GM12878 (cell line): ENCODE results near the gene CHIT1. TPM values are rescaled to one million over a fixed set of nuclear protein-coding genes. Genes with fewer than 3 reads are reported as not detected.

ENCODE experiments used
- ATAC-seq: fragments of 200-7000 bp; cut with Tn5 transposase; 3 replicates; pipeline ENCODE4 v1.9.1; 2020; ENCODE audit warnings: mild to moderate bottlenecking, moderate library complexity
- BruUV-seq: library from RNA; stranded (reverse); fragments of 400-500 nt; replicated peaks from 2 replicates; lab custom pipeline; 2021; lab: Mats Ljungman, UMichigan
- CTCF ChIA-PET: fragments of 300-600 bp; sonication (Branson Sonifier 250); formaldehyde crosslinking; extraction: SDS; loops from one replicate; lab custom pipeline; 2021; ENCODE audit warnings: inconsistent platforms; lab: Yijun Ruan, JAX
- POLR2A ChIA-PET: fragments of 350-600 bp; formaldehyde crosslinking; extraction: SDS; loops from one replicate; lab custom pipeline; 2021; ENCODE audit warnings: inconsistent platforms; lab: Charles Lee
- RAD21 ChIA-PET: fragments of 300-600 bp; sonication (Branson Sonifier 250); formaldehyde crosslinking; loops from one replicate; lab custom pipeline; 2023; ENCODE audit warnings: antibody characterized with exemption; ENCODE audit not compliant: unreplicated experiment; lab: Charles Lee
- SMC1A ChIA-PET: fragments of 300-600 bp; sonication (Branson Sonifier 250); formaldehyde crosslinking; loops from one replicate; lab custom pipeline; 2023; ENCODE audit not compliant: unreplicated experiment, uncharacterized antibody; lab: Charles Lee
- DNase-seq: peaks from one replicate; pipeline ENCODE4 v3.0.0-alpha.2; 2011; ENCODE audit warnings: low read depth, low spot score
- FAIRE-seq: peaks from 3 replicates; lab custom pipeline; 2011; peaks lifted over from hg19 to GRCh38; lab: Jason Lieb, UNC
- H2AFZ ChIP-seq: 2 replicates; pipeline ENCODE4 v1.6.0; 2011; ENCODE audit warnings: low read depth, low read length, control low read depth; ENCODE audit not compliant: control insufficient read depth
- H3K27ac ChIP-seq: 2 replicates; pipeline ENCODE4 v1.5.1; 2011; ENCODE audit warnings: control low read depth; ENCODE audit not compliant: control insufficient read depth, insufficient read depth
- H3K27me3 ChIP-seq, 2 experiments: replicated peaks in 1 of 2; 2 replicates each; pipeline versions ENCODE4 v1.6.0 to v1.6.1; 2011; ENCODE audit warnings: low read length in 1 of 2; ENCODE audit not compliant: control insufficient read depth in 2 of 2, insufficient read depth in 2 of 2
- H3K36me3 ChIP-seq, 2 experiments: 2 replicates each; pipeline ENCODE4 v1.5.1; 2011; ENCODE audit warnings: low read length in 1 of 2; ENCODE audit not compliant: control insufficient read depth in 2 of 2, insufficient read depth in 2 of 2
- H3K4me1 ChIP-seq: 2 replicates; pipeline ENCODE4 v1.6.1; 2011; ENCODE audit warnings: mild to moderate bottlenecking, low read length, moderate library complexity, mixed read lengths; ENCODE audit not compliant: control insufficient read depth, insufficient read depth
- H3K4me2 ChIP-seq: 2 replicates; pipeline ENCODE4 v1.6.0; 2011; ENCODE audit warnings: control low read depth; ENCODE audit not compliant: control insufficient read depth, insufficient read depth
- H3K4me3 ChIP-seq: fragments of 200-600 bp; sonication (generic); 2 replicates; pipeline ENCODE4 v1.5.1; 2016
- H3K79me2 ChIP-seq: 2 replicates; pipeline ENCODE4 v1.6.0; 2011; ENCODE audit warnings: low read length; ENCODE audit not compliant: control insufficient read depth, insufficient read depth
- H3K9ac ChIP-seq: 2 replicates; pipeline ENCODE4 v1.8.0; 2011; ENCODE audit warnings: low read length, control low read depth, mixed read lengths; ENCODE audit not compliant: control insufficient read depth, insufficient read depth
- H3K9me3 ChIP-seq: replicated peaks from 3 replicates; pipeline ENCODE4 v1.5.1; 2011; ENCODE audit warnings: mild to moderate bottlenecking, low read length; ENCODE audit not compliant: control insufficient read depth, insufficient read depth
- H4K20me1 ChIP-seq: 2 replicates; pipeline ENCODE4 v1.6.0; 2011; ENCODE audit not compliant: control insufficient read depth, insufficient read depth
- CBX5 ChIP-seq: sonication (generic); IDR thresholded peaks from 2 replicates; pipeline ENCODE4 v1.6.1; 2016; ENCODE audit warnings: low read depth, moderate library complexity, mild to moderate bottlenecking, inconsistent platforms
- E2F4 ChIP-seq: IDR thresholded peaks from 2 replicates; pipeline ENCODE4 v1.6.1; 2012; ENCODE audit warnings: low read depth, low read length, improper control_type of control experiment
- E2F8 ChIP-seq: fragments of 450-650 bp; IDR thresholded peaks from 2 replicates; pipeline ENCODE4 v1.6.1; 2018; ENCODE audit warnings: mild to moderate bottlenecking, low read depth, moderate library complexity; ENCODE audit not compliant: partially characterized antibody
- EZH2 ChIP-seq: IDR thresholded peaks from 2 replicates; pipeline ENCODE4 v1.6.1; 2012; ENCODE audit warnings: low read depth, mild to moderate bottlenecking, control low read depth, inconsistent platforms, low read length, borderline replicate concordance; ENCODE audit not compliant: control insufficient read depth
- JUND ChIP-seq: IDR thresholded peaks from 2 replicates; pipeline ENCODE4 v1.6.1; 2012; ENCODE audit warnings: low read depth, mild to moderate bottlenecking, low read length, improper control_type of control experiment, moderate library complexity
- LARP7 ChIP-seq: fragments of 450-650 bp; IDR thresholded peaks from 2 replicates; pipeline ENCODE4 v1.6.1; 2017; ENCODE audit warnings: mild to moderate bottlenecking
- MEF2B ChIP-seq: fragments of 450-650 bp; IDR thresholded peaks from 2 replicates; pipeline ENCODE4 v1.6.1; 2018; ENCODE audit warnings: mild to moderate bottlenecking, moderate library complexity; ENCODE audit not compliant: partially characterized antibody, poor library complexity, severe bottlenecking
- NFIC ChIP-seq: IDR thresholded peaks from 2 replicates; pipeline ENCODE4 v1.6.1; 2012; ENCODE audit warnings: low read depth, mild to moderate bottlenecking, inconsistent platforms, low read length, moderate library complexity
- PML ChIP-seq: IDR thresholded peaks from 2 replicates; pipeline ENCODE4 v1.6.1; 2012; ENCODE audit warnings: low read length, inconsistent platforms
- POLR2AphosphoS5 ChIP-seq: IDR thresholded peaks from 2 replicates; pipeline ENCODE4 v1.6.1; 2011; ENCODE audit warnings: mild to moderate bottlenecking, low read length, inconsistent platforms
- RELA ChIP-seq: fragments of 450-650 bp; IDR thresholded peaks from 2 replicates; pipeline ENCODE4 v1.8.0; 2014; ENCODE audit warnings: borderline replicate concordance; ENCODE audit not compliant: partially characterized antibody
- TBL1XR1 ChIP-seq: IDR thresholded peaks from 2 replicates; pipeline ENCODE4 v1.6.1; 2012; ENCODE audit warnings: low read depth, low read length, improper control_type of control experiment
- ZNF24 ChIP-seq: fragments of 450-650 bp; IDR thresholded peaks from 2 replicates; pipeline ENCODE4 v1.6.1; 2017; ENCODE audit warnings: antibody characterized with exemption, mild to moderate bottlenecking
- ZNF687 ChIP-seq: fragments of 450-650 bp; IDR thresholded peaks from 2 replicates; pipeline ENCODE4 v1.6.1; 2017; ENCODE audit warnings: mild to moderate bottlenecking, moderate library complexity
- ZZZ3 ChIP-seq: IDR thresholded peaks from 2 replicates; pipeline ENCODE4 v1.6.1; 2011; ENCODE audit warnings: low read depth; ENCODE audit not compliant: control insufficient read depth, insufficient read length
- whole genome bisulfite sequencing: methylation state at CpG from one replicate; pipeline ENCODE4 v1.1.6; 2016; ENCODE audit warnings: low lambda C conversion rate; ENCODE audit not compliant: insufficient replicate concordance, insufficient coverage; ENCODE audit errors: missing lambda C conversion rate; 5-methylcytosine and 5-hydroxymethylcytosine counted together
- in situ Hi-C: fragments of 300-500 bp; cut with MboI; formaldehyde crosslinking; loops from 9 replicates; pipeline ENCODE4 v1.14.3; 2018; ENCODE audit warnings: mixed read lengths
- intact Hi-C: fragments of 100-400 bp; cut with micrococcal nuclease; formaldehyde crosslinking; loops from one replicate; pipeline ENCODE4 v1.14.2; 2022; ENCODE audit not compliant: unreplicated experiment
- polyA plus RNA-seq, 11 experiments: library from polyadenylated mRNA; depleted of rRNA in 4 of 11; unstranded in 6 of 11; stranded (reverse) in 5 of 11; fragments of >200 nt; fragmentation: Nextera tagmentation in 4 of 11; fragmentation: Illumina TruSeq in 1 of 11; extraction: Ambion mirVana in 4 of 11; extraction: Trizol in 1 of 11; gene quantifications; 1 replicate in 1 of 11; 2 replicates in 10 of 11; pipeline versions ENCODE4 v1.2.1 to v1.2.3, GENCODE V29; 2011 to 2016; ENCODE audit warnings: inconsistent platforms in 2 of 11, missing spikeins in 2 of 11, low read depth in 1 of 11
- total RNA-seq, 4 experiments: library from RNA; depleted of rRNA in 3 of 4; stranded (reverse); fragments of >200 nt in 3 of 4; fragmentation: Illumina TruSeq in 1 of 4; extraction: Trizol in 1 of 4; gene quantifications; 2 replicates each; pipeline versions ENCODE4 v1.2.1 to v1.2.3, GENCODE V29; 2013 to 2021

The CHIT1 gene
- total and polyA plus RNA-seq, 10 of the 15 experiments (the other 5 are each of a cell fraction or from before 2014, with no cell fraction given), result 0.02 to 2.1 (median 0.76) TPM

GRCh38 chr1:203190949-203191348, 38.5 kb downstream of the CHIT1 start (continued):
- TF ChIP-seq E2F8, result no peak
- TF ChIP-seq LARP7, result no peak
- TF ChIP-seq PML, result no peak
- TF ChIP-seq, all 136 proteins: peak for 0

GRCh38 chr1:203189951-203190352, 39.5 kb downstream of the CHIT1 start:
- H3K4me3 ChIP-seq, result no peak overlapping the region
- ATAC-seq, result no peak
- H4K20me1 ChIP-seq, result no peaks in the 10 kb centered on the region
- POLR2A ChIA-PET, result no interaction called here
- no peak overlapping the region for H3K27ac ChIP-seq
- H3K4me2 ChIP-seq, result no peak overlapping the region
- no peaks in the 10 kb centered on the region for H3K79me2 ChIP-seq
- H3K36me3 ChIP-seq, result no peaks in the 10 kb centered on the region
- no peak for FAIRE-seq
- no peaks in the 10 kb centered on the region for H3K27me3 ChIP-seq
- no peaks in the 10 kb centered on the region for H3K4me1 ChIP-seq
- intact Hi-C loops (no loop called here), in situ Hi-C loops (no loop called here)
- RAD21 ChIA-PET, result no interaction called here
- SMC1A ChIA-PET, result interaction anchor here (0.9 to 2.3 kb wide), 2 partner anchors 17 to 19 kb away, joined by 3 to 8 read pairs; no protein-coding TSS in a partner anchor
- no peak overlapping the region for H3K9ac ChIP-seq
- no peak for DNase-seq
- H3K9me3 ChIP-seq, result no peaks in the 10 kb centered on the region
- 51% methylated on average over 7 of the region's 7 CpGs for WGBS
- no peak overlapping the region for H2AFZ ChIP-seq
- no TSS peak for BruUV-seq
- CTCF ChIA-PET, result interaction anchor here (1.1 to 1.3 kb wide), 2 partner anchors 17 to 151 kb away, joined by 3 to 4 read pairs; no protein-coding TSS in a partner anchor
- TF ChIP-seq ZNF687 (no peak), NFIC (no peak), ZNF24 (no peak), RELA (no peak), MEF2B (no peak), PML (no peak), ZZZ3 (no peak), EZH2 (no peak), CBX5 (no peak), JUND (no peak), E2F4 (no peak), POLR2AphosphoS5 (no peak), TBL1XR1 (no peak)
